A673 (cell line): ENCODE results near the gene HYI.

Experiments
- CTCF ChIP-seq: fragments of 300-800, 200-600 bp; sonication (generic); conservative IDR thresholded peaks from 2 replicates; pipeline ENCODE4 v1.5.1; 2017; ENCODE audit warnings: low read depth, mild to moderate bottlenecking, antibody characterized with exemption, low read length, moderate library complexity, mixed read lengths
- EZH2 ChIP-seq: fragments of 200-600 bp; sonication (generic); IDR thresholded peaks from 2 replicates; pipeline ENCODE4 v1.6.1; 2017; ENCODE audit warnings: borderline replicate concordance, low read depth, mild to moderate bottlenecking, mixed read lengths, antibody characterized with exemption, low read length; ENCODE audit not compliant: poor library complexity, severe bottlenecking

DNA sequence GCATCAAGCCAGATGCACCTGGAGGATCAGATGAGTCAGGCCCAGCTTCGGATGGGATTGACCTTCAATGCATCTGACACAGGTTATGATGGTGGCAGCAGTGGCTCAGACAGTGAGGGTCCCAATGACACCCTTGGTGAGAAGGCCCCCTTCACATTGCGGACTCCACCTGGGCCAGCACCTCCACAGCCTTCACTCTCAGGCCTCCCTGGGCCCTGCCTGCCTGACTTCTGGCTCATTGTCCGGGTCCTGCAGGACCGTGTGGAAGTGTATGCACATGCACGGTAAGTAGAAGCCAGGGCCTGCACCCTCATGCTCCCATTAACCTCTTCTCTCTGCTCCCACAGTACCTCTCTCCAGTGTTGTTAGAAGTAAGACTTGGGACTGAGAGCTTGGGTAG, 20.8 kb downstream of the HYI start:
- TF ChIP-seq CTCF (no peak), EZH2 (no peak)
